ENCODE measurements around the gene GPR176.

The GPR176 gene

GRCh38 chr15:39799552-39800011 lies 120.5 kb downstream of the GPR176 start:
- no peak for DNase-seq

- DNase-seq = no peak
Measured at GRCh38 chr15:39798382-39798781, 121.7 kb downstream of the GPR176 start.

GRCh38 chr15:39797407-39797806 lies 122.7 kb downstream of the GPR176 start:
- DNase-seq = no peak

GRCh38 chr15:39796601-39797000 lies 123.5 kb downstream of the GPR176 start:
- DNase-seq = no peak

GRCh38 chr15:39795486-39795885 lies 124.6 kb downstream of the GPR176 start:
- no peak for DNase-seq

GRCh38 chr15:39794954-39795353 lies 125.1 kb downstream of the GPR176 start:
- no peak for DNase-seq

- no peak for DNase-seq
Measured at GRCh38 chr15:39793923-39794322, 126.1 kb downstream of the GPR176 start.

- no peak for DNase-seq
Measured at GRCh38 chr15:39792844-39793335, 127.2 kb downstream of the GPR176 start.

GRCh38 chr15:39792025-39792843 lies 127.8 kb downstream of the GPR176 start:
- DNase-seq = no peak

- no peak for DNase-seq
Measured at GRCh38 chr15:39789736-39790135, 130.3 kb downstream of the GPR176 start.

- DNase-seq = no peak
Measured at GRCh38 chr15:39788800-39789565, 131.1 kb downstream of the GPR176 start.

GRCh38 chr15:39788108-39788507 lies 132.0 kb downstream of the GPR176 start:
- peak; percentile 26 for DNase-seq

GRCh38 chr15:39787479-39787878 lies 132.6 kb downstream of the GPR176 start:
- no peak for DNase-seq

- DNase-seq = no peak
Measured at GRCh38 chr15:39786447-39787056, 133.5 kb downstream of the GPR176 start.

GRCh38 chr15:39785841-39786240 lies 134.2 kb downstream of the GPR176 start:
- DNase-seq = no peak

- no peak for DNase-seq
Measured at GRCh38 chr15:39785139-39785538, 134.9 kb downstream of the GPR176 start.

GRCh38 chr15:39784638-39785037 lies 135.4 kb downstream of the GPR176 start:
- no peak for DNase-seq

- DNase-seq = no peak
Measured at GRCh38 chr15:39784125-39784524, 135.9 kb downstream of the GPR176 start.

GRCh38 chr15:39783244-39783820 lies 136.7 kb downstream of the GPR176 start:
- DNase-seq = no peak

- DNase-seq = peak; percentile 97
Measured at GRCh38 chr15:39782441-39783138, 137.5 kb downstream of the GPR176 start, which contains the start of gene FSIP1. Gene FSIP1, minus strand, starts transcription at chr15:39782841. Its CDS starts 6,317 bp downstream, at chr15:39776524.

- DNase-seq = no peak
Measured at GRCh38 chr15:39781967-39782302, 138.1 kb downstream of the GPR176 start.

Measured in stimulated activated CD4-positive, alpha-beta T cell treated with anti-CD3 and anti-CD28 coated beads, Interleukin-15, amount 100 ng/mL, for 24 hours (primary cell).